Stimulated activated CD4-positive, alpha-beta T cell treated with anti-CD3 and anti-CD28 coated beads, TNF-alpha, amount 100 ng/mL, for 24 hours (primary cell): ENCODE data around the gene RAB3C.
"Not testable (repeated sequence)": the region's sequence is repeated elsewhere in the genome, so short reads cannot be mapped to it uniquely, and the experiment has no call there.

Experiments used
- DNase-seq, 3 experiments: peaks; one replicate each; pipeline ENCODE4 v3.0.0-alpha.2; 2020; ENCODE audit warnings: low read depth in 3 of 3

RAB3C gene

DNA sequence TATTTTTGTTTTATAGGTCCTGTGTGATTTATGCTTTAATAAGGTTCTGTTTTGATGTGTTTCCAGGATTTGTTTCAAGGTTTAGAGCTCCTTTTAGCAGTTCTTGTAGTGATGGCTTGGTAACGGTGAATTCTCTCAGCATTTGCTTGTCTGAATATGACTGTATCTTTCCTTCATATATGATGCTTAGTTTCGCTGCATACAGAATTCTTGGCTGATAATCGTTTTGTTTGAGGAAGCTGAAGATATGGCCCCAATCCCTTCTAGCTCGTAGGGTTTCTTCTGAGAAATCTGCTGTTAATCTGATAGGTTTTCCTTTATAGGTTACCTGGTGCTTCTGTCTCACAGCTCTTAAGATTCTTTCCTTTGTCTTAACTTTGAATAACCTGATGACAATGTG, 20.0 kb downstream of the RAB3C start:
- DNase-seq: not testable (repeated sequence)

DNA sequence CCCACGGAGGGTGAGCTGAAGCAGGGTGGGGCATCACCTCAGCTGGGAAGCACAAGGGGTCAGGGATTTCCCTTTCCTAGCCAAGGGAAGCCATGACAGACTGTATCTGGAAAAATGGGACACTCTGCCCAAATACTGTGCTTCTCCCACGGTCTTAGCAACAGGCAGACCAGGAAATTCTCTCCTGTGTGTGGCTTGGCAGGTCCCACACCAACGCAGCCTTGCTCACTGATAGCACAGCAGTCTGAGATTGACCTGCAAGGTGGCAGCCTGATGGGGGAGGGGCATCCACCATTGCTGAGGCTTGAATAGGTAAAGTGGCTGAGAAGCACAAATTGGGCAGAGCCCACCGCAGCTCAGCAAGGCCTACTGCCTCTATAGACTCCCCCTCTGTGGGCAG, 23.2 kb downstream of the RAB3C start:
- no peak for DNase-seq

DNA sequence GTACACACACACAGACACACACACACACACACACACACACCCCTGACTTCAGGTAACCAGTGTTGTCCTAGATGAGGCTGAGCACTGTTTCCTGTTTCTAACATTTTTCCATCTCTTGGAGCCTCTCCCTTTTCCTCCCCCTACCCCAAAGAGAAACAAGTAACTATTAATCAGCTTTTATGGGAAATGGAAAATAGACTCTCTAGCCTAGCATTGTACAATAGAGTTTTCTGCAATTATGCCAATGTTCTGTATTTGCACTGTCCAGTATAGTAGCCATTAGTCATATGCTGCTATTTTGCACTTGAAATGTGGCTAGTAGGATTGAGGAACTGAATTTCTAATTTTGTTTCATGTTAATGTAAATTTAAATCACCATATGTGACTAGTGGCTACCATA, 33.1 kb downstream of the RAB3C start:
- DNase-seq: no peak

DNA sequence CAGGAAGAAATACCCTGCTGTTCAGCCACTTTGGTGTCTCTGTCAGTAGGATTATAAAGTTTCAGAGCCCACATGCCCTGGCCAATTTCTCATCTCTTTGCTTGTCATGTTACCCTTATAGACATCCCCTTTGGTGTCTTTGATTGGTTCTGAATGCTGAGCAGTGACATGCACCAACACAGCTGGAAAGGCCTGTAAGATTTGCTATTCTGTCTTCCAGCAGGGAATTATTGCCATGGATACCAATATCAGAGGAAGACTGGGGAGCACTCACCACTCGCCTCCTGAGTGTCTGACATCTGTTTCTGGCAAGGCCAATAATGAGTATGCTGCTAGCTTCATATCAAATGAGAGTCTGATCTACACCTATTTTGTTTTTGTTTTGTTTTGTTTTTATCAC, 34.4 kb downstream of the RAB3C start:
- DNase-seq: no peak

DNA sequence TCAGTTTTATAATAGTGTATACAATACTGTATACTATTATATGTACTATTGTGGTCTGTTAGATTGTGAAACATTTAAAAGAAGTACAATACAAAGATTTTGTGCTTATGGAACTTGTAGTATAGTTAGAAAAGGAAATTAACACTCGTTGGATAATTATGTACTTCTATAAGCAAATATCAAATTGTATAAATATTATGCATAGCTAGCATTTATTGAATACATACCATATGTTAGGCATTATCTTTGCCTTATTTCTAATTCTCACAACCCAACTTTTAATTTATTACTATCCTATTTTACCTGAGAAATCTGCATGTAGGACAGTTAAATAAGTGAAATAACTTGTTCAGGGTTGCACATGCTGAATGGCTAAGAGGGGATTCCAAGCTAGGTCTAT, 37.5 kb downstream of the RAB3C start:
- no peak for DNase-seq

DNA sequence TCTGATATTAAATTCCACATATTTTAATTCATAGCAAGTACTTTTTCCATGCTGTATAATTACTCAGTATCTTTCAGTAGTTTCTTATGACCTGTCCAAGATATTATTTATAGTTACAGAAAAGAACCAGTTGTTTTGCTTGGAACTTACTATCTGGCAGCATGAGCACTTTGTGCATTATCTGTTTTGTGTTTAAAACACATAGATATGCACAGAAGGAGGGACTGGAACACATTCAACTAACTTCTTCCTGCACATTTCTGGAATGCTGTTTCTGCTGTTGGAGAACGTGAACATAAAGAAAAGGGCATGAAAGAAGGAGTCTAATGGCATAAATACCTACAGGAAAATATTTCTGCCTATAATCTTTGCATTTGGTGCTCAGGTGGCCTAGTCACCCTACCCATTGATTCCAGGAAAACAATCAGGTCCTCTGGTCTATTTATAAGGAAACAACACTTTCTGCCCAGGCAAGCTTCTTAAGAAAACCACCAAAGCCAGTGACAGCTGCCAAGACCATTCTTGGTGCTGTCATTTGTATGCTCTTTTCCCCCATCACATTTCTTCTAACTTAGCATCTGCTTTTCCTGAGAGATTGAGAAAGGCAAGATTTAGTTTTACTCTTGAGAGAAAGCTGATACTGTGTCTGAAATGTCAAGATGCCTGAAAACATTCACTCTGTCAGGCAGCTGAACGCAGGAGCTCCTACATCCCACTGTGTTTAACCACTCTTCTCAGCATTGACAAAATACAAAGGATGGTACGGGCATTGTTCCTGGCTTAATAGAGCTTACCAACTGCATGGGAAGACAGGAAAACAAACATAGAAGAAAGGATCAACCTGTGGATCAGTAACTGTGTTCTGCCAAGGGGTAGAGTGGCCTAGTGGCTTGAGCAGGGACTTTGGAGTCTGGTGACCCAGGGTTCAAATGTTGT, 40.3 kb downstream of the RAB3C start:
- no peak for DNase-seq

DNA sequence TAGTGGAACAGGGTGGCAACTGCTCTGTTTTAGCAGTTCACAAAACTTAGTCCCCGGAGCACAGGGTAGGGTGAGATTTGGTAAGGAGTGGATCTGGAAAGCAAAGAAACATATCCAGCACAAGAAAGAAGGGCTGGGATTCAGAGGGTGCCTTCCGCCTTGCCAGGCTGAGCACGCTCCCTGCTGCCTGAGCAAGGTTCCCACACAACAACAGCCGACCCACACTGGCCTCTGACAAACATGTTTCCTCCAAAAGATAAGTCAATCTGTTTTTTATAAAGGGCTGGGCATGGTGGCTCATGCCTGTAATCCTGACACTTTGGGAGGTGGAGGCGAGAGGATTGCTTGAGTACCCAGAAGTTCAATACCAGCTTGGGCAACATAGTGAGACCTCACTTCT, 45.8 kb downstream of the RAB3C start:
- no peak for DNase-seq

DNA sequence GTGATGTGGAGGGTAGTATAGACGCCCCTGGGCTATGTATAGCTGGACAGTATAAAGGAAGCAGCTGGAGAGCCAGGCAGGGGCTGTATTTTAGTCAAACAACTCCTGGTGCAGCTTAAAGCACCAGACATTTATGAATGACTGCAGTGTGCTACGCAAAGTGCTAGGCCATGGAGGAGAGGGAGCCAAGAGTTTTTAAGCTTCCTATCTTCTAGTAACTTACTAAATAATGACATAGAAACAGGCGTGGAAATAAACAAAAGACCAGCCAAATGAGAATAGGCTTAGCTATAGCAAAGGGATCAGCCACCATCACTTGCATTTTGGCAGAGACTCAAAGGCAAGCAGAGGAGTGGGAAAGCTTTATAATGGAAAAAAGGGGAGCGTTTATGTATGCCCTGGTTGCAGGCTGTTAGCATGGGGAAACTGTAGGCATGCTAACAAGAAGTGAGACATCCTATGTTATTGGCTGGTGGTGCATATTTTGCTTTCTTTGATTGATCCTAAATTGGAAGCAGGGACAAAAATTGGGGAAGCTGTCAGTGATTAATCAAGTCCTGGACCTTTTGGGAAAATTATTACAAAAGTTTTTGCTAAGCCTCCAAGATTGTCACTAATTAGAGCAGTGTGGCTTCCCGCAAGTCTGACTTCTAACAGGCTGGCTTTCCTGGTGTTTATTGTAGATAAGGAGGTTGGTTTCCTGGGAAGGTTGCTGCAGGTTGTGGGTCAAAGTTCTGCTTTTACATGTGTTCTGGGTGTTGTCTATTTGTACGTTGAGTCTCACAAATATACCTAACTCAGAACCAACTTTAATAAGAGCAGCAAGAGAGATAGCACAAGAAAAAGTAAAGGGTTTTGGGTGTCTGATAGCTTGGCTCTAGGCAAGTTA, 46.6 kb downstream of the RAB3C start:
- no peak for DNase-seq

DNA sequence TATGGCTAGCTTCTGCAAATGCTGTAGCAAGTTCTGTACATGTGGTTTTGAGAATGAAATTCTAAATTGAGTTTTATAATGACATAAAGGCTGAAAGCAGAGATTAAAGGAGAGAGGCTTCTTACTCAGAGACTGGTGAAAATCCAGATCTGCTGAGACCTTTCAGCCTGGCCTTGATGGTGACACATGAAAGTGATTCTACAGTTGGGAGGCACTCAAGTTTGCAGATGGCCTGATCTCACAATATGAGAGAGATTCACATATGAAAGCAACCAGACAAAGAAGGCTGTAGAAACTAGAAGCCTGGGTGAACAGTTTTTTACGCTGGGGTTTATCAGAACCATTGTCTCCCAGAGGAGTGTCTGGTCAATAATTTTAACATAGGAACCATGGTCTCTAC, 49.0 kb downstream of the RAB3C start:
- DNase-seq: no peak

DNA sequence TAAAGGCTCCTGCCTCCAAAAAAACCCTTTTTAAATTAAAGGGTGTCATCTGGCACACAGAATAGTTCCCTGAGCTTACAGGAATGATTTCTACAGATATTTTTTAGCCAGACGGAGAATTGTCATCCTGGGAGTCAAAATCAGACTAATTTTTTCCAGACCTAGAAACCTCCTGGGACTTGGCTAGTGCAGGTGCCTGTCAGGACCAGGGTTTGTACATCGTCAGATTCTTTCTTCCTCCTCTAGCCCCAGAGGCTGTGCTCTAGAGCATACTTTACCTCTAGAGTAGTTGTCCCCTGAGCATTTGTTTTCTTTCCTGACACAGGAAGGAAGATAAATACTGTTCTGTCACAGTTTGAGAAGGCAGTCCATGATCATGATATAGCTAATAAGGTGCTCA, 52.5 kb downstream of the RAB3C start:
- DNase-seq: no peak

DNA sequence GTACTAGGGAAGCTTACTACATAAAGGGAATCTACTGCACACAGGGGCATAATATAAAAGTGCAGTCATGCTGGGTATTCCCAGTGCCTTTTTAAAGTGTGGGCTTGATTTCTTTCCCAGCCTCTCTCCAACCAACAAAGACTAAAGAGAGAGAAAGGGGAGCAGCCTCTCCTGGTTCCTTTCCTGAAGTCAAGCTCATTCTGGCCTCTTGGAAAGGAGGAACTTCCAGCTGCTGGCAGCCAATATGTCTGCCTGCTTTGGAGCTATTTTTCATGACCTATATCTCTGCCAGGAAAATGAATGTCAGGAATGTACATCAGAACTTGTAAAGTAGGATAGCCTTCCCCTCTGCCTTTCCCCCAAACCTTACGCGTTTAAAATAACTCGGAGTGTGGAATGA, 57.1 kb downstream of the RAB3C start:
- no peak for DNase-seq

DNA sequence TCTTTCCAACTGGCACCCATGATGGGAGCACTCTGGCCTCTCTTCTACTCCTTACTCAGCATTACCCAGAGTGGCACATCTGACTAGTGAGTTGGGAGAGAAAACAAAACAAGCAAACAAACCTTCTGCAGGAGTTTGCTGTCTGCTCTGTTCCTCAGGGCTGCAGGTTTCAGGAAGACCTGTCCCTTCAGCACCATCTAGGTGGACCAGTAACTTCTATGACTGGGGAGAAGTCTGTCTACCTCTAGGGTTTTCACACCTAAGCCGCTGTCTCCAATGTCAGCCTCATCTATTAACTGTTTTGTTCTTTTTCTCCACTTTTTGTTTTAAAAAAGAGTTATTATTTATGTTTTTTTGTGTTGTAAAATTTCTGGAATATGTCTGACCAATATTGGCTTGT, 58.7 kb downstream of the RAB3C start:
- DNase-seq: no peak

DNA sequence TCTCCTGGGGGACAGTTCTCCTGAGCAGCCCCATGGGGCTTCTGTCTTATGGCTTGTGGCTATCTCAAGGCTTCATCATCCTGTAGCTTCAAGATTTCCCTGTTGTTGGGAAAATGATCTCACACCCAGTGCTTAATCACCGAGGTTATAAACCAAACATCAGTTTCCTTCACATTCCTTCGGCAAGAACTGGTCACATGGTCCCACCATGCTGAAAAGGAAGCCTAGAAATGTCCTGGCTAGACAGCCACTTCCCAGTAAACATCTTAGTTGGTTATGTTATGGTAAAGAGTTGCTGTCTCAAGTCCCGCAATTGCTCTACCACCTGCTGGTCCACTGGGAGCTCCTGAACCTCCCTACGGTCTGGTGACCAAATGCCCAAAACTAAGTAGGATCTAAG, 66.0 kb downstream of the RAB3C start:
- no peak for DNase-seq

DNA sequence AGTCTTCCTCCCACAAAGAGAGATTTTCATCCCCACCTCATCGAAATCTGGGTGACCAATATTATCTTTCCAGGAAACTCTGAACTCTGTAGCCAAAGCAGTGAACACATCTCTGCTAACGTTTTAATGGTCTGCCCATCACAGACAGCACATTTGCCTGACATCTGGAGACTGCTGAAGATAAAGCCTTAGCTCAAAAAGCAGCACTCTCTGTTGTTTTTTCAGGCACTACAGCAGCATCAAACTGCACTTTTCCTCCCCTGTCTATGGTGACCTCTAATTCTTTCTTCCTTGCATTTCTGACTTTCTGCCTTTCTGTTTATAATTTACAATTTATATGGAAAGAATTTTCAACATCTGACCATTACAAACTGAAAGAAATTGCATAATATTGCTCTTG, 66.8 kb downstream of the RAB3C start:
- no peak for DNase-seq

DNA sequence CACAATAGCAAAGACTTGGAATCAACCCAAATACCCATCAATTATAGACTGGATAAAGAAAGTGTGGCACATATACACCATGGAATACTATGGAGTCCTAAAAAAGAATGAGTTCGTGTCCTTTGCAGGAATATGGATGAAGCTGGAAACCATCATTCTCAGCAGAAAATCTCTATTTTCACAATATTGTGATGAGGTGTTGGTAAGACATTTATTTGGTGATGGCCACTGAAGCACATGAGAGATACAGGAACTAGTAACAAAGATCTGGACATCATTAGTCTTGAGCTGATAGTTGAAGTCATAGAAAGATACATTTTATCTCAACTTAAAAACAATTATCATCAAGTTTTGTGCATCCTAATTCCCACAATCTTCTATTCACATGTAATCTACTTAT, 70.6 kb downstream of the RAB3C start:
- DNase-seq: no peak

DNA sequence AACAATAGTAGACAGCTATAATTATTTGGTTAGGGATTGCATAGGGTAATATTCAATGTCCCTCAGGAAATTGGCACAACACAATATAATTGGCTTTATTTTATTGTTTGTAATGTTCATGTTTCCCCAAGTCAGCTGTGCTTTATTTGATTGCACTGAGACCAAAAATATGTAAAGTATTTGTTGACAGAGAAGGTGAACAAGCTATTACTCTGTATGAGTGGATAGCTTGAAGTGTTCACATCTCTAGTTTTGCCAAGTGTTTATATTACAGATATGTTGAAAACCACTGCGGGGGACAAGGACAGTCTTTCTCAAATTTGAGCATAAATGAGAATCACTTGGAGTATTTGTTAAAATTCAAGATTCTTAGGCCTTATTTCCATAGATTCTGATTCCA, 83.3 kb downstream of the RAB3C start:
- no peak for DNase-seq

DNA sequence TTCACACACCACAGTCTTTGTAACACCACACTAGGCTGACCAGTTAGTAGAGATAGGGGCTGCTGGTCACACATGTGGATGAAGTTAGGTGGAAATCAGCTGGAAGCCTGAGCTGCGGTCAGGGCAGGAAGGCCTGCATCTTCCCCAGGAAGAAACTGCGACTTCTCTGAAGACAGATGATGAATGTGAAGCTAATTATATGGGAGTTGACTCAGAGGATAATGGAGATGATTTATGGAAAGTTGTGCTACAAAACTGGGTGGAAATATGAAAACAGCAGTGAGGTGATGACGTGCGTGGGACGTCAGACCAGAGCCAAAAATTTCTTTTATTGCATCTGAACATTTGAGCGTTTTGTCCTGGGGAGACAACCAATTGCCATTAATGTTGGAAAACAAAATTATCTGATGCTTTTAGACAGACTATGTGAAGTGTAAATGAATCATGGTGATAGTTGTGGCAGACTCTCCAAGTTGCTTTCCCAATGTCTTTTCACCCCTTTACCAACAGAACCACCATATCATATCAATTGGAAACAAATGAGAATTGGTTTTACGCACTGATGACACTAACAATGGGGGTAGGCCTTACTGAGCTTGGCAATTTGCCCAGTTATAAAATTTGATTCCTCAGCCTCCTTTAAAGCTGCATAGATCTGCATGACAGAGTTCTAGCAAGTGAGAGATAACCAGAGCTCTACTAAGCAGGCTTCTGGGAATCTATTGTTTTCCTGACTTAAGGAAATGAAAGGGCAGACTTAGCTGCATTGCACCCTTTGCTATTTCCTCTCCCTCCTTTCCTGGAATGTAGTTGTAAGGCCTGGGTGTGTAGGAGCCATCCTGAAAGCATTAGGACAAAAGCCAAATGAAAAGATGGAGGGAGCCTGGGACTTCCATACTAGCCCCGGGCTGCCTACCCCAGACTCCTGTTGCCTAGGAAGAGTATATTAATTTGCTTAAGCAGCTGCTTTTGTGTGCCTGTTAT, 84.0 kb downstream of the RAB3C start:
- no peak for DNase-seq

DNA sequence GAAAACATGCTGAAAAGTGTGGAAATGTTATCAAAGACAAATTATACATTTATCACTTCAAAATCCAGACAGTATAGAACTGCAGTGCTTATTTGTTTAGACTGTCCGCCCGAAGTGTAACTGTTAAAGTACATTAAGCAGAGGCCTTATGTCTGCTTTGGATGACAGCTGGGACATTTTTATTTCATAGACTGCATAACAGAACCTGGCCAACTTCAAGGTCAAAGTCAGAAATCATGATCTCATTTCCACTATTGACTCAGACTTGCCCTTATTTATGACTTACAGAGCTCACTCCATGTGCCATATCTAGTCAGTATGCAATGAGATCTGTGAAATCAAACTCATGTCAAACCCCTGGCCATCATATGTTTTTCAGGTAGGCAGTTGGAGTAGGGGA, 87.7 kb downstream of the RAB3C start:
- DNase-seq: no peak

DNA sequence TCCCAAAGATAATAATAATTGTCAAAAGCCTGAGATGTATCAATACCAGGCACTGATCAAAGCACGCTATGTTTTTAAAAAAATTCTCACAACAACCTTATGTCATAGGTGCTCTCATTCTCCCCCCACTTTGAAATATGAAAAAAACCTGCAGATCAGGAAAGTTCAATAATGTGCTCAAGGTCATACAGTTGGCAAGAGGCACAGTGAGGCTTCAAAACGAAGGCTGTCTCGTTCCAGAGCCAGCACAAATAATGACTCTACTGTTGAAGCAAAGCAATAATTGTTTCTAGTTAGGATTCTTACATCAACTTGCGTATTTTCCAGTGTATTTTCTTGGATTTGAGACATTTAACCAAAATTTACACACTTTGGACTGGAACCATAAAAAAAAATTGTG, 88.3 kb downstream of the RAB3C start:
- DNase-seq: no peak

DNA sequence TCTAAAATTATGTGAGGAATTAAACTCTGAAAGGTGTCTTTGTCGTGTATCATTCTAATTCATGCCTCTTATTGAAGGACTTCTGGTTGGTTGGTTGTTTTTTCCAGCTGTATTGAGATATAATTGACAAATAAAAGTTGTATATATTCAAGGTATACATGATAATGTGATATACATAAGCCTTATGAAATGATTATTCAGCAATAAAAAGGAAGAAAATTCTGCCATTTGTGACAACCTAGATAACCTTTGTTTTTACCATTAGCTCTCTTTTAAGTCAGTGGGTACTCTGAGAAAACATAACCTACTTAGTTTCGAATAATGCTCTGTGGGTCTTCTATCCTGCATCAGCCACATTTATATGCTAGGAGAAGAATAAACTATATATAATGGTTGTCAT, 89.6 kb downstream of the RAB3C start:
- no peak for DNase-seq

DNA sequence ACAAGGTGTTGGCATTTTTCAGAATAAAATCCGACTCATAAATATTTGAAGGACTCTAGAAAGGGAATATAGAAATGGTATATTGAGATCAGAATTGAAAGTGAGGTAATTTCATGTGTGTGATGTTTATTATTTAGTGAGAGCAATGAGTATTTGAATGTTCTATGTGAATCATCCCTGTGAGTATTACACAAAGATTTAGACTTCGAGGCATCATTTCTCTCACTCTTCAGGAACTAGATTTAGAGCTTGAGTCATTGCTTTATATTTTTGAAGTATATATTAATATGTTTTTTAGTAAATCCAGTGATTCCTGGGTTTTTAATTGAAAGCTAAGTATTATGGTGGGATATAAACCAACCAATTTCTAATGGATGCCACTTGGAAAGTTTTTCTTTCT, 91.2 kb downstream of the RAB3C start:
- no peak for DNase-seq

DNA sequence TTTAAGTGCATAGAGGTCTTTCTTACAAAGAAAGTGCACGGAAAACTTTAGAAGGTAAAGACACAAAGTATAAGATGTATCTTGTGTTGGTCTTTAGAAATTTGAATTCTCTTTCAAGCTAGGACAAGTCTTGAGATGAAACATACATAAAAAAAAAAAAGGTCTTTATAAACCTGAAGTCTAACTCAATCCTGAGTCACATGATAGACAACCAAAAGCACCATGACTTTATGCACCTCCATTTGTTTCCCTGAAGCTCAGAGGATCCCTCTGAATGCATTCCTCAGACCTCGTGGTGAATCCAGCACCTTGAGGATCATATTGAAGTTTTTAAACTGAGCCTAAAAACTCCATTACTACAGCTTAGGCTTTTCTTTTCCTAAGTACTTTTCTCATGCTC, 91.8 kb downstream of the RAB3C start:
- no peak for DNase-seq
